ENCODE data around the gene PRR18. TPM values are rescaled to one million over a fixed set of nuclear protein-coding genes. Genes with fewer than 3 reads are reported as not detected.

The PRR18 gene
- total and polyA plus RNA-seq, 9 of the 15 experiments (the other 6 are each of a cell fraction or from before 2014, with no cell fraction given) = not detected

DNA sequence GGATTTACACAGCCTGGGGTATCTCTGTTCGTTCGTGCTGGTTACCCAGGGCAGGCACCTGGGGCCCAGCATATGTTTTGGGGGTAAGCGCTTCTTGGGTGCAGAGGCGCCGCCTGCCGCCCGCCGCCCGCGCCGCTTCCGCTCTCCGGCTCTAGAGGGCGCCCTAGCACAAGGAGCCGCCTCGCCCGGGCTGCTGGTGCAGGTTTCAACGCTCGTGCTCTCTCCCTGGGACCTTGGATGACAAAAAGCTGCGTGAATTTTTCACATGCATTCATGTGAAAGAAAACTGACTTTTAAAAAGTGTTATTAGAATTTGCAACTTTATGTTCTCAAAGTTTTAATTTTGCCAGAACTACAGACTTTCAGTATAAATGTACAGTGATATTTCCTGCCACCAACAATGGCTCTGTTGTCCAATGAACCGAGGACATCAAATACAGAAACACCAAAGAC lies 32.5 kb downstream of the PRR18 start (continued):
- TF ChIP-seq AFF4 (CRISPR knock-in tag; IDR thresholded peaks at IDR 0.05) = no peak
- 0 out of 4 replicates have a peak, but pooled peaks of 1 of the 2 experiments have one; percentile 10 for TF ChIP-seq RCOR1 (IDR thresholded peaks at IDR 0.05; ENCODE audit: borderline replicate concordance in 1 of 2, low read depth in 2 of 2, low read length in 2 of 2)
- 0 out of 2 replicates have a peak, but pooled peaks have one; percentile 34 for TF ChIP-seq ZBTB7A (IDR thresholded peaks at IDR 0.05; ENCODE audit: borderline replicate concordance, control insufficient read depth, low read depth, low read length)
- no peak for TF ChIP-seq MTA3 (IDR thresholded peaks at IDR 0.05; ENCODE audit: borderline replicate concordance)
- no peak for TF ChIP-seq SREBF1 (IDR thresholded peaks at IDR 0.05; ENCODE audit: borderline replicate concordance, low read depth, low read length)
- TF ChIP-seq CBFA2T3 (IDR thresholded peaks at IDR 0.05) = no peak
- TF ChIP-seq ESRRA (IDR thresholded peaks at IDR 0.05; ENCODE audit: borderline replicate concordance, low read depth) = no peak
- no peak for TF ChIP-seq ZBED1 (IDR thresholded peaks at IDR 0.05)
- TF ChIP-seq, protein P1, sequence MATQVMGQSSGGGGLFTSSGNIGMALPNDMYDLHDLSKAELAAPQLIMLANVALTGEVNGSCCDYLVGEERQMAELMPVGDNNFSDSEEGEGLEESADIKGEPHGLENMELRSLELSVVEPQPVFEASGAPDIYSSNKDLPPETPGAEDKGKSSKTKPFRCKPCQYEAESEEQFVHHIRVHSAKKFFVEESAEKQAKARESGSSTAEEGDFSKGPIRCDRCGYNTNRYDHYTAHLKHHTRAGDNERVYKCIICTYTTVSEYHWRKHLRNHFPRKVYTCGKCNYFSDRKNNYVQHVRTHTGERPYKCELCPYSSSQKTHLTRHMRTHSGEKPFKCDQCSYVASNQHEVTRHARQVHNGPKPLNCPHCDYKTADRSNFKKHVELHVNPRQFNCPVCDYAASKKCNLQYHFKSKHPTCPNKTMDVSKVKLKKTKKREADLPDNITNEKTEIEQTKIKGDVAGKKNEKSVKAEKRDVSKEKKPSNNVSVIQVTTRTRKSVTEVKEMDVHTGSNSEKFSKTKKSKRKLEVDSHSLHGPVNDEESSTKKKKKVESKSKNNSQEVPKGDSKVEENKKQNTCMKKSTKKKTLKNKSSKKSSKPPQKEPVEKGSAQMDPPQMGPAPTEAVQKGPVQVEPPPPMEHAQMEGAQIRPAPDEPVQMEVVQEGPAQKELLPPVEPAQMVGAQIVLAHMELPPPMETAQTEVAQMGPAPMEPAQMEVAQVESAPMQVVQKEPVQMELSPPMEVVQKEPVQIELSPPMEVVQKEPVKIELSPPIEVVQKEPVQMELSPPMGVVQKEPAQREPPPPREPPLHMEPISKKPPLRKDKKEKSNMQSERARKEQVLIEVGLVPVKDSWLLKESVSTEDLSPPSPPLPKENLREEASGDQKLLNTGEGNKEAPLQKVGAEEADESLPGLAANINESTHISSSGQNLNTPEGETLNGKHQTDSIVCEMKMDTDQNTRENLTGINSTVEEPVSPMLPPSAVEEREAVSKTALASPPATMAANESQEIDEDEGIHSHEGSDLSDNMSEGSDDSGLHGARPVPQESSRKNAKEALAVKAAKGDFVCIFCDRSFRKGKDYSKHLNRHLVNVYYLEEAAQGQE (IDR thresholded peaks at IDR 0.05; ENCODE audit: borderline replicate concordance) = peak; percentile 93
- TF ChIP-seq, protein P1 (CRISPR knock-in tag; IDR thresholded peaks at IDR 0.05; ENCODE audit: low read depth) = no peak
- TF ChIP-seq ZNF512 (tag; IDR thresholded peaks at IDR 0.05) = no peak
- TF ChIP-seq NCOA1 (IDR thresholded peaks at IDR 0.05; ENCODE audit: low read depth) = no peak
- TF ChIP-seq SRSF9 (IDR thresholded peaks at IDR 0.05; ENCODE audit: borderline replicate concordance, low read depth, low read length) = no peak
- TF ChIP-seq HNRNPUL1 (IDR thresholded peaks at IDR 0.05; ENCODE audit: low read length) = no peak

All from K562 (cell line).